ENCODE data around the gene OPN1MW. TPM values are rescaled to one million over a fixed set of nuclear protein-coding genes. Genes with fewer than 3 reads are reported as not detected.

Gene OPN1MW
- total RNA-seq, 2 donors from 2014 or later: not detected

Other genes with a start within 250 kb of the OPN1MW start
- 100 to 1,000 TPM in 1 of 2 donors, 10 to 100 TPM in 1; 97.9 to 129 TPM for gene NAA10, start 247.6 kb upstream of the OPN1MW start, total RNA-seq
- 10 to 100 TPM; 14.8 to 16.1 TPM for gene RENBP, start 238.0 kb upstream of the OPN1MW start, total RNA-seq
- gene HCFC1, start 210.8 kb upstream of the OPN1MW start, total RNA-seq: 100 to 1,000 TPM in 1 of 2 donors, 10 to 100 TPM in 1; 95.9 to 102 TPM
- 1 to 10 TPM; 5.1 to 6.4 TPM for gene TMEM187, start 209.8 kb upstream of the OPN1MW start, total RNA-seq
- gene IRAK1, start 162.7 kb upstream of the OPN1MW start, total RNA-seq: 100 to 1,000 TPM; 104 to 123 TPM
- 10 to 100 TPM; 61.0 to 84.9 TPM for gene MECP2, start 84.9 kb upstream of the OPN1MW start, total RNA-seq
- gene OPN1LW, start 38.4 kb upstream of the OPN1MW start, total RNA-seq: not detected
- not detected for gene OPN1MW2, start 37.2 kb downstream of the OPN1MW start, total RNA-seq
- gene OPN1MW3, start 75.0 kb downstream of the OPN1MW start, total RNA-seq: not detected
- gene TEX28, start 112.5 kb downstream of the OPN1MW start, total RNA-seq: not detected
- under 1 TPM; 0.48 to 0.56 TPM for gene TKTL1, start 113.2 kb downstream of the OPN1MW start, total RNA-seq
- gene FLNA, start 192.0 kb downstream of the OPN1MW start, total RNA-seq: 100 to 1,000 TPM; 690 to 932 TPM
- gene EMD, start 196.7 kb downstream of the OPN1MW start, total RNA-seq: 10 to 100 TPM; 79.3 to 83.0 TPM
- gene RPL10, start 215.8 kb downstream of the OPN1MW start, total RNA-seq: 1,000 to 10,000 TPM; 1,357 to 2,520 TPM
- gene DNASE1L1, start 226.7 kb downstream of the OPN1MW start, total RNA-seq: 10 to 100 TPM; 14.7 to 20.6 TPM
- gene TAFAZZIN, start 228.9 kb downstream of the OPN1MW start, total RNA-seq: 10 to 100 TPM; 24.7 to 62.4 TPM
- gene ATP6AP1, start 246.1 kb downstream of the OPN1MW start, total RNA-seq: 10 to 100 TPM; 26.9 to 44.5 TPM